PC-9 (cell line): ENCODE data around the gene PRIM2.
"Not testable (repeated sequence)": the region's sequence is repeated elsewhere in the genome, so short reads cannot be mapped to it uniquely, and the experiment has no call there.

Experiments
- EZH2 ChIP-seq: fragments of 200-600 bp; sonication (generic); IDR thresholded peaks from 2 replicates; pipeline ENCODE4 v1.8.0; 2017; ENCODE audit warnings: antibody characterized with exemption, low read depth
- TF ChIP-seq, protein P1 (sequence below): fragments of 200-600 bp; sonication (generic); conservative IDR thresholded peaks from 2 replicates; pipeline ENCODE4 v1.6.1; 2017; ENCODE audit warnings: mixed run types, antibody characterized with exemption, mild to moderate bottlenecking, moderate library complexity

DNA sequence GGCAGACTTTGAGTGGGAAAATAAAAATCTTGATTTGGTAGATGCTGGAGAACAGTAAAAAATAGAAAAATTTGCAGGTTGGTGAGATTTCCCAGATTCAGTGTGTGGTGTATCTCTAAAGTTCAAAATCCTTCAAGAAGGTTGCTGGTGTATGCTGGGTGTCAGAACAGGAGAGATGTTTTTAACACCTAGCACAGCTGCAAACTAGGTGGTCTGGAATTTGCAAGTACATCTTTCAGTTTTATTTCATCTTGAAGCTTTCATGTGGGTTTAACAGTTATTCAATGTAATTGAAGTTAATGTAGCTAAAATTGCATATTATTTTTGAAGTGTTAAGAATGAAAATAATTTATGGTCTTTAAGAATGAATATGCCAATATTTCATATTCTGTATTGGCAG, 40.9 kb downstream of the PRIM2 start:
- TF ChIP-seq, protein P1, sequence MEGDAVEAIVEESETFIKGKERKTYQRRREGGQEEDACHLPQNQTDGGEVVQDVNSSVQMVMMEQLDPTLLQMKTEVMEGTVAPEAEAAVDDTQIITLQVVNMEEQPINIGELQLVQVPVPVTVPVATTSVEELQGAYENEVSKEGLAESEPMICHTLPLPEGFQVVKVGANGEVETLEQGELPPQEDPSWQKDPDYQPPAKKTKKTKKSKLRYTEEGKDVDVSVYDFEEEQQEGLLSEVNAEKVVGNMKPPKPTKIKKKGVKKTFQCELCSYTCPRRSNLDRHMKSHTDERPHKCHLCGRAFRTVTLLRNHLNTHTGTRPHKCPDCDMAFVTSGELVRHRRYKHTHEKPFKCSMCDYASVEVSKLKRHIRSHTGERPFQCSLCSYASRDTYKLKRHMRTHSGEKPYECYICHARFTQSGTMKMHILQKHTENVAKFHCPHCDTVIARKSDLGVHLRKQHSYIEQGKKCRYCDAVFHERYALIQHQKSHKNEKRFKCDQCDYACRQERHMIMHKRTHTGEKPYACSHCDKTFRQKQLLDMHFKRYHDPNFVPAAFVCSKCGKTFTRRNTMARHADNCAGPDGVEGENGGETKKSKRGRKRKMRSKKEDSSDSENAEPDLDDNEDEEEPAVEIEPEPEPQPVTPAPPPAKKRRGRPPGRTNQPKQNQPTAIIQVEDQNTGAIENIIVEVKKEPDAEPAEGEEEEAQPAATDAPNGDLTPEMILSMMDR, result not testable (repeated sequence)
- TF ChIP-seq EZH2, result not testable (repeated sequence)
